BE2C (cell line): ENCODE measurements around the gene APOBEC3H.
A peak's percentile ranks its signal among the peaks of the same experiment; 100 is the strongest.

ENCODE experiments used
- DNase-seq: peaks from one replicate; pipeline ENCODE4 v3.0.0-alpha.2; 2020
- H3K27me3 ChIP-seq: fragments of 250-450 bp; sonication (Bioruptor Pico); 2 replicates; pipeline ENCODE4 v1.5.1; 2020; ENCODE audit warnings: mild to moderate bottlenecking
- H3K36me3 ChIP-seq: fragments of 250-450 bp; sonication (Bioruptor Pico); 2 replicates; pipeline ENCODE4 v1.5.1; 2020; ENCODE audit warnings: mild to moderate bottlenecking
- H3K4me1 ChIP-seq: fragments of 250-450 bp; sonication (Bioruptor Pico); 2 replicates; pipeline ENCODE4 v1.5.1; 2020
- H3K4me3 ChIP-seq: 2 replicates; pipeline ENCODE4 v1.5.1; 2011; ENCODE audit warnings: low read depth, low read length
- H3K9me3 ChIP-seq: fragments of 250-450 bp; sonication (Bioruptor Pico); 2 replicates; pipeline ENCODE4 v1.5.1; 2020
- CTCF ChIP-seq: IDR thresholded peaks from 2 replicates; pipeline ENCODE4 v1.5.1; 2012; ENCODE audit warnings: mild to moderate bottlenecking, low read depth, low read length

Gene APOBEC3H

GRCh38 chr22:39138357-39138997 is 41.4 kb downstream of the APOBEC3H start:
- H3K4me1 ChIP-seq = no peaks in the 10 kb centered on the region
- no peaks in the 10 kb centered on the region for H3K27me3 ChIP-seq
- H3K9me3 ChIP-seq = no peaks in the 10 kb centered on the region
- TF ChIP-seq CTCF = no peak
- DNase-seq = no peak
- H3K4me3 ChIP-seq = no peak overlapping the region
- no peaks in the 10 kb centered on the region for H3K36me3 ChIP-seq

- Histone ChIP-seq H3K27me3 (peaks cover 6% of the 10 kb centered on the region), H3K4me3 (no peak overlapping the region), H3K4me1 (no peaks in the 10 kb centered on the region), H3K36me3 (no peaks in the 10 kb centered on the region), H3K9me3 (no peaks in the 10 kb centered on the region)
- DNase-seq = no peak
- no peak for TF ChIP-seq CTCF
Measured at GRCh38 chr22:39139933-39140332, 42.9 kb downstream of the APOBEC3H start.

GRCh38 chr22:39142088-39142680 is 45.1 kb downstream of the APOBEC3H start:
- no peaks in the 10 kb centered on the region for H3K9me3 ChIP-seq
- no peak overlapping the region for H3K4me3 ChIP-seq
- DNase-seq = no peak
- peaks cover 7% of the 10 kb centered on the region for H3K27me3 ChIP-seq
- H3K36me3 ChIP-seq = no peaks in the 10 kb centered on the region
- H3K4me1 ChIP-seq = no peaks in the 10 kb centered on the region
- no peak for TF ChIP-seq CTCF

GRCh38 chr22:39144101-39144767 is 47.2 kb downstream of the APOBEC3H start:
- no peak for DNase-seq
- no peaks in the 10 kb centered on the region for H3K4me1 ChIP-seq
- H3K36me3 ChIP-seq = no peaks in the 10 kb centered on the region

GRCh38 chr22:39146256-39147101 is 49.4 kb downstream of the APOBEC3H start:
- Histone ChIP-seq H3K4me3 (peak overlapping the region; percentile 54; the same call in 1 of the 2 replicates), H3K9me3 (no peaks in the 10 kb centered on the region), H3K27me3 (peaks cover 7% of the 10 kb centered on the region), H3K36me3 (no peaks in the 10 kb centered on the region), H3K4me1 (no peaks in the 10 kb centered on the region)
- TF ChIP-seq CTCF = no peak
- DNase-seq = no peak

More at GRCh38 chr22:39144101-39144767, 47.2 kb downstream of the APOBEC3H start:
- peaks cover 7% of the 10 kb centered on the region for H3K27me3 ChIP-seq
- H3K4me3 ChIP-seq = no peak overlapping the region
- no peak for TF ChIP-seq CTCF
- no peaks in the 10 kb centered on the region for H3K9me3 ChIP-seq
